Heart right ventricle (tissue), 16 donors: ENCODE data around the gene ODR4. TPM values are rescaled to one million over a fixed set of nuclear protein-coding genes. Genes with fewer than 3 reads are reported as not detected.

ENCODE experiments used
- ATAC-seq, 8 donors: fragments of 200-7000 bp; cut with Tn5 transposase; one replicate each; pipeline ENCODE4 v1.9.1; 2020; ENCODE audit warnings: mild to moderate bottlenecking in 8 of 8, moderate library complexity in 8 of 8, moderate number of reproducible peaks in 1 of 8
- DNase-seq, 2 donors: peaks; one replicate each; pipeline ENCODE4 v3.0.0-alpha.2; 2020
- H3K27ac ChIP-seq, 10 donors: fragments of 200-600 bp; sonication (generic) in 2 of 10; one replicate each; pipeline versions ENCODE4 v1.5.0 to v1.8.0; 2020 to 2022; ENCODE audit warnings: mild to moderate bottlenecking in 3 of 10
- H3K27me3 ChIP-seq, 7 donors: fragments of 200-600 bp; one replicate each; pipeline ENCODE4 v1.8.0; 2021 to 2022; ENCODE audit warnings: mild to moderate bottlenecking in 2 of 7
- H3K36me3 ChIP-seq, 9 donors: fragments of 200-600 bp; sonication (generic) in 1 of 9; one replicate each; pipeline versions ENCODE4 v1.5.0 to v1.8.0; 2020 to 2022; ENCODE audit warnings: mild to moderate bottlenecking in 2 of 9
- H3K4me1 ChIP-seq, 9 donors: fragments of 200-600 bp; sonication (generic) in 1 of 9; one replicate each; pipeline versions ENCODE4 v1.5.0 to v1.8.0; 2020 to 2022; ENCODE audit warnings: mild to moderate bottlenecking in 4 of 9
- H3K4me3 ChIP-seq, 10 donors: fragments of 200-600 bp; sonication (generic) in 2 of 10; one replicate each; pipeline versions ENCODE4 v1.5.0 to v1.8.0; 2020 to 2022; ENCODE audit warnings: mild to moderate bottlenecking in 7 of 10, moderate library complexity in 2 of 10
- H3K9me3 ChIP-seq, 11 donors: fragments of 200-600 bp in 10 of 11; sonication (generic) in 2 of 11; one replicate each; pipeline versions ENCODE4 v1.5.0 to v1.8.0; 2013 to 2022; ENCODE audit warnings: mild to moderate bottlenecking in 2 of 11, control low read depth in 1 of 11, moderate library complexity in 1 of 11
- CTCF ChIP-seq, 9 donors: fragments of 200-600 bp; sonication (generic) in 2 of 9; IDR thresholded peaks; one replicate each; pipeline versions ENCODE4 v1.5.0 to v1.8.0; 2021 to 2022; ENCODE audit warnings: antibody characterized with exemption in 9 of 9, mild to moderate bottlenecking in 5 of 9, moderate library complexity in 1 of 9
- WGBS, 2 donors: extraction: QIAGEN DNeasy Blood & Tissue Kit; methylation state at CpG; one replicate each; pipeline ENCODE4 v1.1.7; 2013; ENCODE audit warnings: inconsistent platforms in 1 of 2; 5-methylcytosine and 5-hydroxymethylcytosine counted together
- intact Hi-C, 10 donors: fragments of 100-400 bp; cut with DNase I; formaldehyde crosslinking; loops; one replicate each; pipeline versions ENCODE4 v1.11.1 to v1.14.2; 2022
- polyA plus RNA-seq, 2 donors: library from polyadenylated mRNA; stranded (reverse); fragments of 200-250 nt; gene quantifications; one replicate each; pipeline ENCODE4 v1.2.3, GENCODE V29; 2013
- total RNA-seq, 10 donors: library from RNA; stranded (reverse); fragmentation: NEBNext Ultra II Directional in 3 of 10; extraction: Animal tissue kit (Norgen Biotek cat#: 25700) in 3 of 10; gene quantifications; one replicate each; pipeline versions ENCODE4 v1.2.1 to v1.2.4, GENCODE V29; 2021 to 2023
- donor health status: Arrhythmogenic right ventricular cardiomyopathy.
- donor health status: ischemic (EF 13 %, LVEDD 7.1; RV severe dilation, severe dysfunction).
- donor health status: healthy with polysubstance abuse.
- donor health status: DM: no; HTN: yes; CAD: no.
- donor health status: DM: no; HTN: no; CAD: no.
- donor health status: ischemic (EF 25% LVEDD 6.9; RV normal size, moderate dysfunction).
- donor health status: ischemic (EF 25% LVEDD 5.7; RV mildly dilated, moderate dysfunction).
- donor health status: healthy.
- donor health status: DM: yes; HTN: yes; CAD: no.
- donor health status: Ischemic cardiomyopathy.
- donor health status: ischemic (EF 35%, LVEDD 5.7; RV mildly dilated, moderate dysfunction).
- donor health status: nonischemic (EF 11% LVEDD 7.7; RV severe dilation, severe dysfunction).
- donor health status: DM: yes; HTN: yes; CAD: no.
- donor health status: PGD.
- donor health status: ischemic (EF 29% LVEDD 5.4; RV normal size, mild dysfunction).
- donor health status: nonischemic (EF 23%, LVEDD 6.1; RV moderate dilation, normal function).

Gene ODR4
- total and polyA plus RNA-seq, 12 donors = 9.4 to 19.0 (median 11.1) TPM

GRCh38 chr1:186424539-186424938 is 48.9 kb downstream of the ODR4 start:
- no peak overlapping the region for H3K27ac ChIP-seq
- no peaks in the 10 kb centered on the region for H3K27me3 ChIP-seq
- no peak for TF ChIP-seq CTCF (IDR thresholded peaks at IDR 0.05)
- H3K9me3 ChIP-seq = peaks cover 0 to 11% (median 0%) of the 10 kb centered on the region in 11 donors
- H3K36me3 ChIP-seq = peaks cover 0 to 43% (median 4%) of the 10 kb centered on the region in 9 donors
- DNase-seq = peak in 1 of 2 donors; percentile 20
- WGBS, 2 donors = 21 to 27% methylated on average over 2 of the region's 2 CpGs
- H3K4me3 ChIP-seq = no peak overlapping the region
- intact Hi-C loops = no loop called here
- ATAC-seq = peak in 7 of 8 donors; percentile 25 to 82 (median 47)
- peaks cover 0 to 8% (median 0%) of the 10 kb centered on the region in 9 donors for H3K4me1 ChIP-seq

- H3K9me3 ChIP-seq = peaks cover 0 to 11% (median 0%) of the 10 kb centered on the region in 11 donors
- DNase-seq (no peak), ATAC-seq (no peak)
- 74 to 78% methylated on average over 3 of the region's 3 CpGs for WGBS, 2 donors
- intact Hi-C loops = no loop called here
- H3K4me1 ChIP-seq = peaks cover 0 to 8% (median 0%) of the 10 kb centered on the region in 9 donors
- no peak overlapping the region for H3K4me3 ChIP-seq
- no peaks in the 10 kb centered on the region for H3K27me3 ChIP-seq
- no peak overlapping the region for H3K27ac ChIP-seq
- TF ChIP-seq CTCF (IDR thresholded peaks at IDR 0.05) = no peak
- peaks cover 0 to 28% (median 0%) of the 10 kb centered on the region in 9 donors for H3K36me3 ChIP-seq
These were observed 50.5 kb downstream of the ODR4 start for GRCh38 chr1:186426118-186426517.

- TF ChIP-seq CTCF (IDR thresholded peaks at IDR 0.05) = no peak
- ATAC-seq (no peak), DNase-seq (no peak)
- Histone ChIP-seq H3K4me3 (no peak overlapping the region), H3K4me1 (peaks cover 0 to 8% (median 0%) of the 10 kb centered on the region in 9 donors), H3K36me3 (peaks cover 0 to 26% (median 0%) of the 10 kb centered on the region in 9 donors), H3K27me3 (no peaks in the 10 kb centered on the region), H3K9me3 (peaks cover 0 to 11% (median 0%) of the 10 kb centered on the region in 11 donors), H3K27ac (no peak overlapping the region)
- intact Hi-C loops = no loop called here
- 95% methylated on average over 3 of the region's 3 CpGs for WGBS, 2 donors
These were observed 53.4 kb downstream of the ODR4 start for GRCh38 chr1:186429017-186429416.

- DNase-seq (no peak), ATAC-seq (no peak)
- Histone ChIP-seq H3K27me3 (no peaks in the 10 kb centered on the region), H3K4me3 (no peak overlapping the region), H3K27ac (no peak overlapping the region), H3K36me3 (peaks cover 0 to 10% (median 0%) of the 10 kb centered on the region in 9 donors), H3K9me3 (no peaks in the 10 kb centered on the region), H3K4me1 (no peaks in the 10 kb centered on the region)
- WGBS, 2 donors = 85 to 91% methylated on average over 1 of the region's 1 CpG
- intact Hi-C loops = no loop called here
- no peak for TF ChIP-seq CTCF (IDR thresholded peaks at IDR 0.05)
These were observed 59.7 kb downstream of the ODR4 start for GRCh38 chr1:186435336-186435735.
